Retinal pigment epithelial cell (primary cell): Measurements from ENCODE around the gene TTYH2.
"Not testable (repeated sequence)": the region's sequence is repeated elsewhere in the genome, so short reads cannot be mapped to it uniquely, and the experiment has no call there.

ENCODE experiments used
- DNase-seq: peaks from one replicate; pipeline ENCODE4 v3.0.0-alpha.2; 2010; ENCODE audit warnings: low read depth
- H3K4me3 ChIP-seq: 2 replicates; pipeline ENCODE4 v1.5.1; 2011; ENCODE audit warnings: mild to moderate bottlenecking, low read length, control low read depth, moderate library complexity
- TF ChIP-seq, protein P1 (sequence below): conservative IDR thresholded peaks from 2 replicates; pipeline ENCODE4 v1.5.1; 2011; ENCODE audit warnings: low read depth, low read length, control low read depth, inconsistent platforms

Gene TTYH2

GRCh38 chr17:74185571-74186185 is 27.7 kb upstream of the TTYH2 start:
- no peak overlapping the region for H3K4me3 ChIP-seq
- DNase-seq: no peak
- TF ChIP-seq, protein P1, sequence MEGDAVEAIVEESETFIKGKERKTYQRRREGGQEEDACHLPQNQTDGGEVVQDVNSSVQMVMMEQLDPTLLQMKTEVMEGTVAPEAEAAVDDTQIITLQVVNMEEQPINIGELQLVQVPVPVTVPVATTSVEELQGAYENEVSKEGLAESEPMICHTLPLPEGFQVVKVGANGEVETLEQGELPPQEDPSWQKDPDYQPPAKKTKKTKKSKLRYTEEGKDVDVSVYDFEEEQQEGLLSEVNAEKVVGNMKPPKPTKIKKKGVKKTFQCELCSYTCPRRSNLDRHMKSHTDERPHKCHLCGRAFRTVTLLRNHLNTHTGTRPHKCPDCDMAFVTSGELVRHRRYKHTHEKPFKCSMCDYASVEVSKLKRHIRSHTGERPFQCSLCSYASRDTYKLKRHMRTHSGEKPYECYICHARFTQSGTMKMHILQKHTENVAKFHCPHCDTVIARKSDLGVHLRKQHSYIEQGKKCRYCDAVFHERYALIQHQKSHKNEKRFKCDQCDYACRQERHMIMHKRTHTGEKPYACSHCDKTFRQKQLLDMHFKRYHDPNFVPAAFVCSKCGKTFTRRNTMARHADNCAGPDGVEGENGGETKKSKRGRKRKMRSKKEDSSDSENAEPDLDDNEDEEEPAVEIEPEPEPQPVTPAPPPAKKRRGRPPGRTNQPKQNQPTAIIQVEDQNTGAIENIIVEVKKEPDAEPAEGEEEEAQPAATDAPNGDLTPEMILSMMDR: no peak

- no peak overlapping the region for H3K4me3 ChIP-seq
- TF ChIP-seq, protein P1: no peak
- no peak for DNase-seq
These were observed 26.9 kb upstream of the TTYH2 start for GRCh38 chr17:74186498-74186897.

GRCh38 chr17:74187761-74188160 is 25.6 kb upstream of the TTYH2 start:
- TF ChIP-seq, protein P1: no peak
- no peak for DNase-seq
- H3K4me3 ChIP-seq: no peak overlapping the region

DNA sequence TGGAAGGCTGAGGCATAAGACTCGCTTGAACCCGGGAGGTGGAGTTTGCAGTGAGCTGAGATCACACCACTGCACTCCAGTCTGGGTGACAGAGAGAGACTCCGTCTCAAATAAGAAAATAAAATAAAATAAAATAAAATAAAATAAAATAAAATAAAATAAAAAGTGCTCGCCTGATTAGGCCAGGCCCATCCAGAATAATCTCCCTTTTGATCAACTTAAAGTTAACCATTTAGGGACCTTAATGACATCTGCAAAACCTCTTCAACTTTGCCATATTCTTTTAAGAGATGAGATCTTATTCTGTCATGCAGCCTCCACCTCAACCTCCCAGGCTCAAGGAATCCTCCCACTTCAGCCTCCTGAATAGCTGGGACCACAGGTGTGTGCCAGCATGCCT is 24.7 kb upstream of the TTYH2 start:
- DNase-seq, H3K4me3 ChIP-seq: not testable (repeated sequence)

DNA sequence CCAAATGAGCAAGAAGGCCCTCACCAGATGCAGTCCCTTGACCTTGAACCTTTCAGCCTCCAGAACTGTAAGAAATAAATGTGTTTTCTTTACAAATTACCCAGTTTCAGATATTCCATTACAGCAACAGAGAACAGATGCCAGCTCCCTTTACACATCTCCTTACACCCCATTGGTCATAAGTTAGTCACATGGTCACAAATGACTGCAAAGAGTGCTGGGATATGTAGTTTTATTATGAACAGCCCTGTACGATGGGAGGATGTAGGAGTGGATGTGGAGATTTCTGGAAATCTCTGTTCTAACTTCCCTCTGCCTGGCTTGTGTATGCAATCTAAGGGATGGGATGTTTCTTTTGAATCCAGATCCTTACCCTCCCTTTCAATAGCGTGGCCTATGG is 23.2 kb upstream of the TTYH2 start:
- H3K4me3 ChIP-seq: no peak overlapping the region
- no peak for DNase-seq
- TF ChIP-seq, protein P1: no peak

DNA sequence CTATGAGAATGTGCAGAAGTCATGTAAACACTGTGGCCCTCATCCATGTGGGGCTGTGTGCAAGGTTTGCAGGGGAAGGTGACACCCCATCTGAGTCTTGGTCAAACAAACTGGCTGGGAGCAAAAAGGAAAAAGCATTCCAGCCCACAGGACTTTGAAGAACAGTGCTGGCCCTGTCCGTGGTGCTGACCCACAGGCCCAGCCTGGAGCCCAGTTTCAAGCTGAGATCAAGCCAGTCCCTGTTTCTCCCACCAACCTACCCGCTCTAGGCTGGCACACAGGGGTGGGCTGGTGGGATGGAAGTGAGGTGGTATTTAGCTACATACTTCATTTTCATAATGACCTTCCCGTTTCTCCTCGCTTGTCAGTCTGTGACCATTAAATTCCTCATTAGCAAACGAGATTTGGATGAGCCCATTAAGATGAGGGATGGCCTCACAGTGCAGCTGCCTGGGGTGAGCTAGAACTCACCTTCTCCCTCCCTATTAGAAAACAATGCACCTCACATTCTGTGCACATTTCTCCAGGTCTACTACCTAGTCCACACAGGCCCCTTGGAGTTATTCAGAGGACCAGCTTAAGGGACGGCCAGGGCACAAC is 22.5 kb upstream of the TTYH2 start:
- H3K4me3 ChIP-seq: no peak overlapping the region
- no peak for DNase-seq
- TF ChIP-seq, protein P1: no peak

GRCh38 chr17:74192950-74193781 is 20.2 kb upstream of the TTYH2 start:
- no peak overlapping the region for H3K4me3 ChIP-seq
- TF ChIP-seq, protein P1: no peak
- no peak for DNase-seq
